NAMALWA (cell line): ENCODE results near the gene PDE4B.
"Not testable (repeated sequence)": the region's sequence is repeated elsewhere in the genome, so short reads cannot be mapped to it uniquely, and the experiment has no call there.

Experiments used
- DNase-seq: peaks from one replicate; pipeline ENCODE4 v3.0.0-alpha.2; 2015; ENCODE audit warnings: low spot score

Gene PDE4B

DNA sequence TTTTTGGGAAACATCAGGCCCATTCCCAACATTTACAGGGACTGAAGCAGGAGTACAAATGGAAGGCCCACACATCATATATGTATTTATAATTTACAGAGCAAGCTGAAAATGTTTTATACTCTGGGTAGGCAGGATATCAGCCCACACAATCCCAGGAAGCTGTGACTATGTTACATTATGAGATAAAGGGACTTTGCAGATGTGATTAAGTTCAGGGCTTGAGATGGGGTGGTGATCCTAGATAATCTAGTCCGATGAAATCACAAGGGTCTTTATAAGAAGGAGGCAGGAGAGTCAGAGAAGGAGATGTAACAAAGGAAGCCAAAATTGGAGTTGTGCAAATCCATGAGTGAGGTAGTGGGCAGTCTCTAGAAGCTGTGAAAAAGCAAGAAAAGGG is 160.5 kb downstream of the PDE4B start:
- DNase-seq, result no peak

DNA sequence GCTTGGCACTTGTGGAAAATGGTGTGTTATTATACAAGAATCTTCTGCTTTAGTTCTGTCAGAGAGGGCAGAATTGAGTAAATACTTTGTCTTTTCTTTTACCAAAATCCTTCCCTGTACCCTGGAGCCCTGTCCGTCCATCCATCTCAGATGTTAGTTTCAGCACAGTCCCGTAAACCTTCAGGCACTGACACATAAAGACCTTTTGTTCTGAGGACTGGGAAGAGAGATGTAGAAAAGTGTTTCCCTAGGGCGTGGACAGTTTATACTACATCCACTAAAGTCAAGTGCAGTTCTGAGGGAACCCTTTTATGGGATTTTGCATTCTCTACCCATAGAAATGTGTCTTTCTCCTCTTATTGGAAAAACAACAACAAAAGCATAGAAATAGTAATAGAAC is 162.4 kb downstream of the PDE4B start:
- no peak for DNase-seq

DNA sequence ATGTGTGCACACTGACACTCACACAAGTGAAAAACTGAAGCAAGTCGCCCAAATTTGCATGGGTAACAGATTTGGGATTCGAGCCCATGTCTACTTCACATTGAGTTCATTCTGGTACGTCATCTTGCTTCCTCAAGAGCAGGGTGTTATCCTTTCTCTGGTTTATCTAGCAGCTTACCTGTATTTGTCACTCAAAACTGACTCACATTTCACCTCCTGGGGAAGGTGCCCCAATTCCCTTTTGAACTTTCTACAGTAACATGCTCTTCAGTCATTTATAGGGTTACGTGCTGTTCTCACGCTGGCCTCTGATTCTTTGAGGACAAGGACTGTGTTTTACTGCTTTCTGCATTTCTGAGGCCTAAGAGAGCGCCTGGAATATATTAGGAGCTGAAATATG is 162.8 kb downstream of the PDE4B start:
- no peak for DNase-seq

DNA sequence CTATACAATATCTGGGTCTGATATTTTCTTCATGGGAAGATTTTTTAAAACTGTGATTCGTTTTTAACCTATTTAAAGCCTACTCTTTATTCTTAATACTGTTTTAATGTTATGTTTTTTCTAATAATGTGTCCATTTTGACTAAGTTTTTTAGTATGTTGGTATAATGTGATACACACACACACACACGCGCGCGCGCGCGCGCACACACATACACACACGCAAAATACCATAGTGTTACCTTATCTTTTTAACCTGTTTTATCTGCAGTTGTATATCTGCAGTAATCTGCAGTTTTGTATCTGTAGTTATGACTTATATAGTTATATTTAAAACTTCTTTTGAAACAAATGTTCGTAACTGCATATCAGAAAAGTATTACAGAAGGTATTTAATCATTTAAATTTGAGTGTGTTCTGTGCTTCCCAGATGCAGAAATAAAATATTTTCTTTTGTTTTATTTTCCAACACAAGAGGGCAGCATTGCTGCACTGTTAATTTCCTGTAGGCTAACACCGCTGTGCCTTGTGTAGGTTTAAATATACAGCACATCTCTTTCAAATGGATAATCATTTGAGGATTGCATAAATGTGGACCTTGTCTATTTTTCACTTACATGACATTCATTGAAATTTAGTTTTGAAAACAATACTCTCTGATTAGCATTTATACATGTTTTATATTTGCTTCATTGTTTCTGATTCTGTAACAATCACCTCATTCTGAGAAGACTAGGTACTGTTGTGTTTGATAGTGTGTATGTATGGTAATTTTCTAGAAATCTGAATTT is 166.1 kb downstream of the PDE4B start:
- DNase-seq, result peak; percentile 78

DNA sequence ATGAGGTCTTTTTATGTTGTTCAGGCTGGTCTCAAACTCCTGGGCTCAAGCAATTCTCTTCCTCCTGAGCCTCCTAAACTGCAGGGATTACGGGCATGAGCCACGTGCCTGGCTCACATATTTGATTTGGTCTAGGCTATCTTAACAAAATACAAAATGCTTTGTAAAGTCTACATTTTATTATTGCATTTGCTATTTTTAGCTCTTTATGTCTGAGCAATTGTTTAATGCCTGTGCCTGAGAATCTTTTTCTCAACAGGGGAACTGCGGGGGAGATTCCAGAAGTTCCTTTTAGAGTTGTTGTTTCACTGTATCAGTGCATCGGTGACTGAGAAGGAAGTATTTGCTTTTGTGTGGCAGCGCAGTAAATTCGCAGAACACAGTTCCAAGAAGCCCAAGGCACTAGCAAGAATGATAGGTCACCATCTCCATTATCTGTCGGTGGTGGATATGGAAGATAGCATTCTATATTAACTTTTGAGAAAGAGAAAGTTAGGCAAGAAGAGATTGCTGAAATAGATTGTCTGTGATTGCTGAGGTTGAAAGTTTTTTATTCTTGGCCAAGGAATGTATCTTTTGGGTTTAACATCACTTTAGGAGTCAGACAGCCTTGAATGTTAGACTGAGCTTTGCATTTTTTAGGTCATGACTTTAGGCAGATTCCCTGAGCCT is 167.3 kb downstream of the PDE4B start:
- DNase-seq, result no peak

DNA sequence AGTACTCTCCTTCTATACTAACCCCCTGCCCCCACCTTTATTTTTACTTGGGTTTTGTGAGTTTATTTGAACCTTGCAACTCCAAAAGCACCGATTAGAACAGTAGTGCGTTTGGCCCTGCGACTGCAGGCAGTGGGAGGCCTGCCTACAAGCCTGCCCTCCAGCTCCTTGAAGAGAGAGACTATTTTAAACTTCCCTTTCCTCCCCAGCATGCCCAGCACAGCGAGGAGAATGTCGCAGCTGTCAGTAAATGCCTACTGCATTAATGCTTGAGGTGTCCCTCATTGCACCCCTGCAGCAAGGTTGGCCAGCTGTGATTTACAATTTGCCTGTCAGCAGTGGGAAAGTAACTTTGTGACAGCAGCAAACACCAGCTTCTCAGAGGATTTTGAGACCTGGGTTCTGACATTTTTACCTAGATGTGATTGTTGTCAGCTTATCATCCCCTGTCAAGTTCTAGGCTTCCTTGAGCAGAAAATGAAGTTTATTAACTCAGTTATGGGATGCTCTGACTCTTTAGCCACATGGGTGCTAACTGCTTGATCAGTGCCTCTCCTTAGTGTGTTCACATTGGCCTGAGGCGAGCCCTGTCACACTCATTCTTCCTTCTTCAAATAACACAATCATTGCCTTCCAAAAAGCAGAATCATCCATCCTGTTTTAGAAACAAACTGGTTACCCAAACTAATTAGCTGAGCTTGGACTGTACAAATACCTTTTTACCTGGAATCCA is 170.6 kb downstream of the PDE4B start:
- DNase-seq, result no peak

DNA sequence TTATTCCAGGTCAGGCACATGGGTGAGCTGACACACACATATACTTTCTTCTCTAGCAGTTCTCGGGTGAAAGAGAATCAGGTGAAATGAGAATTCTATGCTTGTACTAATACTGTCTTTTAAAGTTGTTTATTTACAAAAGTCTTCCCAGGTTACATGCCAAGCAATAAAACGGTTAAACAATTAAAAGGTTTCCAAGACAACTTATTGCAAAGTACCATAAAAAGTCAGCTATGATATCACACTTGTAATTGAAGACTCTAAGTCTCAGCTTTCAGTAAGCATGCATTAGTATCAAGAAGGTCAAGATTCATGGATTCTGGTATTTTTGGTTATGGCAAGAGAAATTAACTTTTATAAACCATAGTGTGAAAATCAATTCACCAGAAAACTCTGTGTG is 171.4 kb downstream of the PDE4B start:
- DNase-seq, result no peak

DNA sequence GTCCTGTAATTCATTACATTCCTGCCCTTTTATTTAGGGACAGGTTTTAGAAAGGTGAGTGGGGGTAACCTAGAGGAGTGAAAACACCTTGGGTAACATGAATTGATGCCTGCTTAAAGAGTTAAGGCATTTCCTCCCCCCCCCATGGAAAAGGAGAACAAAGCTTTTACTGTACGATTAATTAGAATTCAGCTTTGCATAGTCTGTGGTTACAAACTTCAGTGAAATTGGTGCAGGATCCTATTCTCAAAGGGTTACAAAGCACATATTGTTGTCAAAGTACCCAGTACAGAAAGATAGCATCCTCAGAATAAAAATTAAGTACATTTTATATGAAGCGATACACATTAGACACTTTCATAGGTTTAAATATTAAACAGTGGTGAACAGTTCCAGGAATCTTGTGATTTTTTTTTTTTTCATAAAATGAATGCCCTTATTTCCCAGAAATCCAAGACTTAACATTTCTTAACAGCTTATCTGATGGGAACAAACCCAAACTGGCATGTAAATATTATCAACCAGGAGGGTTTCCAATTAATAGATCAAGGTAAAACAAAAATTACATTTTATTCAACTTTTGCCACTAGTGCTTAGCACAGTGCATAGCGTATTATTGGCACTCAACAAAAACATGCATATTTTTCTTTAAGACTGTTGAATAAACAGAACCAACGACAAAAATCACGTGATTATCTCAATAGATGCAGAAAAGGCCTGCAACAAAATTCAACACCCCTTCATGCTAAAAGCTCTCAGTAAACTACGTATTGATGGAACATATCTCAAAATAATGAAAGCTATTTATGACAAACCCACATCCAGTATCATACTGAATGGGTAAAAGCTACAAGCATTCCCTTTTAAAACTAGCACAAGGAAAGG is 172.7 kb downstream of the PDE4B start:
- no peak for DNase-seq

DNA sequence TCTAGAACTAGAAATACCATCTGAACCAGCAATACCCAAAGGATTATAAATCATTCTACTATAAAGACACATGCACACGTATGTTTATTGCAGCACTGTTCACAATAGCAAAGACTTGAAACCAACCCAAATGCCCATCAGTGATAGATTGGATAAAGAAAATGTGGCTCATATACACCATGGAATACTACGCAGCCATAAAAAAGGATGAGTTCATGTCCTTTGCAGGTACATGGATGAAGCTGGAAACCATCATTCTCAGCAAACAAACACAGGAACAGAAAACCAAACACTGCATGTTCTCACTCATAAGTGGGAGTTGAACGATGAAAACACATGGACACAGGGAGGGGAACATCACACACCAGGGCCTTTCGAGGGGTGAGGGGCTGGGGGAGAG is 174.8 kb downstream of the PDE4B start:
- not testable (repeated sequence) for DNase-seq

DNA sequence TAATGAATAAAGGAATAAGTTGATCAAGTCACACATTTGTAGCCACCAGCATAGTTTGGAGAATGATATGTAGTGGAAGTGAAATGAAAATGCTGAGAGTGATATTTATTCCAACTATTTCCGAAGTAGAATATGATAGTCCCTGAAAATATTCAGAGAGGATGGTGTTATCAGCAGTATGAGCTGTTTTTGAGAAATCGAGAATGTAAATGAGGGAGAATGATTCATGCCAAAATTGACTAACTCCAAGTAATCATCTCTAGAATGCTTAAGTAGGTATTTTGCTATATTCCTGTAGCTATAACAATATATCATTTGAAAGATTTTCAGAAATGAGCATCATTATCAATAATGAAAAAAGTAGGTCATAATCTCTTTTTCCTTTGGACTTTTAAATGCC is 178.9 kb downstream of the PDE4B start:
- no peak for DNase-seq

DNA sequence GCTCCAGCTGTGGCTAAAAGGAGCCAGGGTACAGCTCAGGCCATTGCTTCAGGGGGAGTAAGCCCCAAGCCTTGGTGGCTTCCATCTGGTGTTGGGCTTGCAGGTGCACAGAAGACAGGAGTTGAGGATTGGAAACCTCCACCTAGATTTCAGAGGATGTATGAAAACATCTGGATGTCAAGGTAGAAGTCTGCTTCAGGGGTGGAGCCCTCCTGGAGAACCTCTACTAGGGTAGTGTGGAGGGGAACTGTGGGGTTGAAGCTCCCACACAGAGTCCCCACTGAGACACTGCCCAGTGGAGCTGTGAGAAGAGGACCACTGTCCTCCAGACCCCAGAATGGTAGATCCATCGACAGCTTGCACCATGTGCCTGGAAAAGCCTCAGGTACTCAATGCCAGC is 183.0 kb downstream of the PDE4B start:
- no peak for DNase-seq

DNA sequence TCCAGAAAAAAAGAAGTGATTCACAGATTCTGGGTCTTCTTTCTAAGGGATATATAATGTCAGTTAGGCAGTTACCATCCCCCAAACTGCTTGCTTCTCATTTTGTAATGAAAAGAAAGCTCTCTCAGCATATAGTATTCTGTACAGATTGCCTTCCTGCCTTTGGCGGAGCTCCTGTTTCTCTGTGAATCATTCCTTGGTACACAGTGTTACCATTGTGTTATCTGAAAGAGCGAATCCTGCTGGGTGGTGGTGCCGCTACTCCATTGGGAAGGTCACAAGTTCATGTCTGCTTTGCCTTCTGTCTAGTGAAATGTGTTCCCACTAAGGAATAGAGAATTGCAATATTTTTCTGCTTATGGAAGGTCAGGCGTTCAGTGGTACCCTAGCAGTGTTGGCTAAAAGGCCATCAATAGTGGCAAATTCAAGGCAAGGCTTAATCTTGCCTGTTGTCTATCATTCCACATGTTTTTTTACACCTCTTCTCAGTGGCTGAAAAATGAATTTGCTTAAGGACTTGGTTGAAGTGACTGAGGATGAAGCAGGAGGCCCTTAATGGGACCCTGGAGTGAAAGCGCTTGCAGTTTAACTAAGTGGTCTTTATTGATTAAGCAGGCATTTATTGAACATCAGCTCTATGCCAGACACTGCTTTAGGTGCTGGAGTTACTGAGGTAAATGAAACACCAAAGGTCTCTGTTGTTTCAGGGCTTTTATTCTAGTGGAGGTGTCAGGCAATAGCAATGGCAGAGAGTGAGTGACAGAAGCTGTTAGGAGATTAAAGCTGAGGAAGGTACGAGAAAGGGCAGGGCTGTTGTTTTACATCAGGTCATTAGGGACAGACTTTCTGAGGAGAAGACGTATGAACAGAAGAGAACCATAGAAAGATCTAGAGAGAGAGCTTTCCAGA is 186.7 kb downstream of the PDE4B start:
- DNase-seq, result no peak

DNA sequence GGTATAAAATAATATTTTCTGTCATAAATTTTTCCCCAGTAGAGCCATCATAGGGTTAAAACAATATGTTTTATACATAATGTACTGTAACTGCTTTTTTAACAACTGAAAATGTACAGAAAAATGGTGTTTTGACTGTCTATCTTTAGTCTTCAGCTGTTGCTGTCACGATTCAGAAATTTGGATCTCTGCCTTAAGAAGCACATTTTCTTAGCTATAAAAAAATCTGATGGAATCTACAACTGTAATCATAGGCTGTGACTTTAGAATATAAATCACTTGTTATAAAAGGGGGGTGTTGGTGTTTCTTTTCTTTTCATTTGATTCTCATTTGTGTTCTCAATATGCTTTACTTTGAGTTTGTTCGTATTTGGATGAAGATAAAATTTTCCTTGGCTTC is 187.5 kb downstream of the PDE4B start:
- no peak for DNase-seq

DNA sequence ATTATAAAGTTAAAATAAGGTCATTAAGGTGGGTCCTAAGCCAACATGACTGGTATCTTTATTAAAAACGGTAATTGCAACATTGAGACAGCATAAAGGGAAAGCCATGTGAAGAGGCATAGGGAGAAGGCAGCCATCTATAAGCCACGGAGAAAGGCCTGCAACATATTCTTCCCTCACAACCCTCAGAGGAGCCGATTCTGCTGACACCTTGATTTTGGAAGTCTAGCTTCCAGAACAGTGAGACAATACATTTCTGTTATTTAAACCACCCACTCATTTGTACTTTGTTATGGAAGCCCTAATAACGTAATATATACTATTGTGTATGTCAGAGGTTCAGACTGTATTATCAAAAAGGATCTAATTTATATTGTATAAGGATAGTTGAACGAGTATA is 190.8 kb downstream of the PDE4B start:
- no peak for DNase-seq

DNA sequence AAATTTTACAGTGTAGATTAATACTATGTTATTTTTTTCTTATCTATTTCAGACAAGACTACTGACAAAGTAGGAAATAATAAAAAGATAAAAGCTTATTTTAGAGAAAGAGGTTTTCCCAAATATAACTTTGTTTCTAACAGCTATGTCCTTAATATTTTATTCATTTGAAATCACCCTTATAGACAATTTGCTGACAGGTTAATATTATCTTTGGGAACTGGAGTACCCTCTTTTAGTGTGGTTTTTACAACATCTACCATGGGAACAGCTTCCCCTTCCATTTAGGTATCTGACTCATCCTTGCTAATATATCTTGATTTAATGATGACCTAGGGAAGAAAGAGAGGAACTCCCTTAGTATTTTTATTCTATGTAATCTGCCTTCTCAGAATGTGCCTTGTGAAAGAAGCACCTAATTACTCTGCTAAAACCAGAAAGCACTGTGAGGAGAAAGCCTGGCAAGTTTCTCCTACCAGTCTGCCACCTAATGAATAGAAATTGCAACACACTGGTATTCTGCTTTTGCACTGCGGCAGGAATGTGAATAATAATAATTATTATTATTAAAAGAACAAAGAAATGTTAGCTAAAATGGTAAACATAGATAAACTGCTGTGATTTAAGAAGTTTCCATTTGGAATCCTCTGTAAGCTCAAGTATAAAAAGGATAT is 192.8 kb downstream of the PDE4B start:
- DNase-seq, result no peak

DNA sequence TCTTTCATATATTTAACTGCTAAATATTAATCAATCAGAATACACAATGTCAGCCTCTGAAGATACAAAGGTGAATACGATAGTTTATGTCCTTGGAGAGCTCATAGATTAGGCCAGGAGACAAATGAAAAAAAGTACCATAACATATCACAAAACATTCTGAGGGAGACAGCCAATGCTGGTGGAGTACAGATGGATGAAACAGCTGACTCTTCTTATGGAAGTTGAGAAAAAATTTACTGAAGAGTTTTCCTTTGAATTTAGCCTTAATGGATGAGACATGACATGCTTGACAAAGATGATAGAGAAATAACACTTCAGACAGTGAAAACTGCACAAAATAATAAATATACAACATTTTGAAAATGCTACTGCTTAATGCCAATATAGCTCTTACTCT is 193.5 kb downstream of the PDE4B start:
- no peak for DNase-seq

DNA sequence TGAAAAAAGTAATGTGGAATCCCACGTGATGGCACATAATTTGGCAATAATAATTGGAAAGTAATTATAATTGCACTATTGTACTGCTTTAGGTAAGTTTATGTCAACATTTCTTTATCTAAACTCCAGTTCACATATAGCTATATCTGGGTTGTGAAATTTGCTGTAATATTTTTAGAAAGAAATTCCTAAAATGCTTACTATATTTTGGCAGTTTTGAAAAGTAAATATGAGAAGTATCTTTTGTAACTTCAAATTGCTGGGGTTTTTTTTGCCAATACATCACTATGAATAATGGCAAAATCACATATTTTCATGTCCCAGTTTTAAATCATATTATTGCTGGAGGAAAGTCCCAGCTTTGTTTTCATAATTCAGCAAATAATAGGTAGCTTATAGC is 197.5 kb downstream of the PDE4B start:
- no peak for DNase-seq

DNA sequence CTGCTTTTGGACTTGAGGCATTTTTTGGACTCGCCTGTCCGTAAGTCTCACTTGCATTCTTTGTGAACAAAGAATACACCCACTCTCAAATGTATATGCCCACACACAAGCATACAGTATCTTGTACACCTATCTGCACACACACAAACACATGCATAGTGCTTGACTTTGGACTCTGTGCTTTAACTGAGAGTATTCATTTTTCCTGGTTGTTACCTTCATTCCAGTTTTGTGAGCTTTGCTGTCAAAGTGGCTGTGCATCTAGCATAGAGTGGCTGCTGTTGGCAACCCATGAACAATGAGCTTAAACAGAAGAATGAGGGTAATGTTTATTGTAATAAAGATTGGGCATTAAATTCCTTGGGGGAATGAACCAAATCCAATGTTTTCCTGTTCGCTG is 199.0 kb downstream of the PDE4B start:
- no peak for DNase-seq

DNA sequence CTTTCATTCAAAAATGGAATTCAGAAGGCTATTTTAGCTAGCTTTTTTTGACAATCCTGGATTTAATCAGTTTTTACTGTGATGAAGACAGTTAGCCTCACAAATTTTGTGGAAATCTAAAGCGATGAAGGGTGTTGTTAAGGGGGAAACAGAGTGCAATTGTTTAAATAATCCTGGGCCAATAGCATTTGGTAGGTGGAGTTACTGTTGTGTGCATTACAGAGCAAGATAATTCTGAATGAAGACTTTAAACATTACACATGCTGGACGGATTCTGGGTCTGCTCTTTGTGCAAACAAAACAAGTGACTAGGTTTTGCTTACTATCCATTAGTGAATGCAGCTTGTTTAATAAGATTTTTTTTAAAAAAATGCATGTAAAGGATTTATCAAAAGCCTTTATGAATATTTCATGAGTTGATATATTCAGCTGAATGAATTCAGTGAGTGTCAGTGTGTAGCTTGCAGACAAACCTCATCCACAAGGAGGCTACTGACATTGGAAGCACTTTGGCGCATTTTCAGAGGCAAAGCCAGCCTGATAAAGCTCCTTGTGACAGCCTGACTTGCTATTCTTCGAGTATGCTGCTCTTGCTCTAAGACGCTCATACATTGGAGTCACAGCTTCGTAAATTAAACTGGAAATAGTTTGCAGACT is 199.6 kb downstream of the PDE4B start:
- peak; percentile 54 for DNase-seq

DNA sequence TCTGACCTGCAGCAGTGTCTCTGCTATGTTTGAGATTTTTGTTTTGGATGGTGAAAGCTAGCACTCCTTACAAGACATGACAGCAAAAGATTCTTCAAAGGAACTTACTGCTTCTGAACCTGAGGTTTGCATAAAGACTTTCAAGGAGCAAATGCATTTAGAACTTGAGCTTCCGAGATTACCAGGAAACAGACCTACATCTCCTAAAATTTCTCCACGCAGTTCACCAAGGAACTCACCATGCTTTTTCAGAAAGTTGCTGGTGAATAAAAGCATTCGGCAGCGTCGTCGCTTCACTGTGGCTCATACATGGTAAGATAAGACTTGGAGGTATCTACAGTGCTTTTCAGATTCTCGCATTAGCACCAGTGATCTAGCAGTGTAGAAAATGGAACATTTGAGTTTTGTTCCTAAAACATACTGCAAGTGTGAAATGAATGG is 200.2 kb downstream of the PDE4B start:
- peak; percentile 30 for DNase-seq
